Endothelial cell of hepatic sinusoid (primary cell): ENCODE data around the gene FAM241B.

Experiments used
- in situ Hi-C: cut with HindIII; loops from 2 replicates; pipeline ENCODE4 v1.10.0; 2017; ENCODE audit warnings: low sequenced_read_pairs

FAM241B gene

GRCh38 chr10:69646185-69647060 is 16.4 kb downstream of the FAM241B start:
- in situ Hi-C loops: no loop called here

GRCh38 chr10:69647126-69647525 is 17.1 kb downstream of the FAM241B start:
- in situ Hi-C loops: no loop called here

GRCh38 chr10:69647819-69648218 is 17.8 kb downstream of the FAM241B start:
- in situ Hi-C loops: no loop called here

GRCh38 chr10:69648461-69648860 is 18.4 kb downstream of the FAM241B start:
- in situ Hi-C loops: no loop called here

GRCh38 chr10:69649786-69650550 is 19.9 kb downstream of the FAM241B start:
- in situ Hi-C loops: no loop called here

- in situ Hi-C loops: no loop called here
Measured at GRCh38 chr10:69650589-69651261, 20.7 kb downstream of the FAM241B start.

GRCh38 chr10:69651362-69651761 is 21.3 kb downstream of the FAM241B start:
- in situ Hi-C loops: no loop called here

- in situ Hi-C loops: no loop called here
Measured at GRCh38 chr10:69652111-69652856, 22.2 kb downstream of the FAM241B start.

GRCh38 chr10:69652857-69653199 is 22.8 kb downstream of the FAM241B start:
- in situ Hi-C loops: no loop called here

- in situ Hi-C loops: no loop called here
Measured at GRCh38 chr10:69653561-69653960, 23.5 kb downstream of the FAM241B start.

GRCh38 chr10:69655124-69655867 is 25.2 kb downstream of the FAM241B start:
- in situ Hi-C loops: no loop called here

- in situ Hi-C loops: no loop called here
Measured at GRCh38 chr10:69655868-69656555, 26.0 kb downstream of the FAM241B start.

GRCh38 chr10:69656742-69657269 is 26.8 kb downstream of the FAM241B start:
- in situ Hi-C loops: no loop called here

- in situ Hi-C loops: no loop called here
Measured at GRCh38 chr10:69657430-69657829, 27.4 kb downstream of the FAM241B start.

GRCh38 chr10:69657866-69658265 is 27.8 kb downstream of the FAM241B start:
- in situ Hi-C loops: no loop called here

GRCh38 chr10:69659241-69660038 is 29.4 kb downstream of the FAM241B start:
- in situ Hi-C loops: no loop called here

GRCh38 chr10:69660296-69660695 is 30.2 kb downstream of the FAM241B start:
- in situ Hi-C loops: no loop called here

GRCh38 chr10:69661414-69662172 is 31.5 kb downstream of the FAM241B start:
- in situ Hi-C loops: no loop called here
